Glomerular visceral epithelial cell (primary cell): Measurements from ENCODE around the gene ARRDC1.
"Not testable (repeated sequence)": the region's sequence is repeated elsewhere in the genome, so short reads cannot be mapped to it uniquely, and the experiment has no call there.

Experiments
- DNase-seq: peaks from one replicate; pipeline ENCODE4 v3.0.0-alpha.2; 2016; ENCODE audit errors: extremely low spot score

Gene ARRDC1

GRCh38 chr9:137586854-137587253 lies 18.6 kb upstream of the ARRDC1 start:
- DNase-seq: no peak

- no peak for DNase-seq
Measured at GRCh38 chr9:137588311-137588710, 17.2 kb upstream of the ARRDC1 start.

- no peak for DNase-seq
Measured at GRCh38 chr9:137588891-137589290, 16.6 kb upstream of the ARRDC1 start.

- DNase-seq: no peak
Measured at GRCh38 chr9:137589441-137590122, 15.9 kb upstream of the ARRDC1 start.

GRCh38 chr9:137590123-137590468 lies 15.4 kb upstream of the ARRDC1 start:
- DNase-seq: no peak

- DNase-seq: peak; percentile 93
Measured at GRCh38 chr9:137590469-137591383, 14.8 kb upstream of the ARRDC1 start, which contains the start of gene ZMYND19. TSS of gene ZMYND19 (minus strand) at chr9:137590512. CDS start at chr9:137590263, 249 bp downstream.

GRCh38 chr9:137592767-137593166 lies 12.7 kb upstream of the ARRDC1 start:
- no peak for DNase-seq

GRCh38 chr9:137593176-137593575 lies 12.3 kb upstream of the ARRDC1 start:
- no peak for DNase-seq

GRCh38 chr9:137596577-137596976 lies 8.9 kb upstream of the ARRDC1 start:
- DNase-seq: not testable (repeated sequence)

GRCh38 chr9:137598943-137599342 lies 6.5 kb upstream of the ARRDC1 start:
- DNase-seq: no peak

GRCh38 chr9:137602661-137603060 lies 2.8 kb upstream of the ARRDC1 start:
- DNase-seq: no peak

- DNase-seq: no peak
Measured at GRCh38 chr9:137603879-137604278, 1.6 kb upstream of the ARRDC1 start.

GRCh38 chr9:137604345-137605086 lies 970 bp upstream of the ARRDC1 start:
- DNase-seq: no peak

- peak; percentile 42 for DNase-seq
Measured at GRCh38 chr9:137606005-137606621, 627 bp downstream of the ARRDC1 start.

- DNase-seq: peak; percentile 16
Measured at GRCh38 chr9:137606734-137607138, 1.2 kb downstream of the ARRDC1 start.

GRCh38 chr9:137607141-137607857 lies 1.8 kb downstream of the ARRDC1 start:
- DNase-seq: peak; percentile 18

- no peak for DNase-seq
Measured at GRCh38 chr9:137610944-137611343, 5.5 kb downstream of the ARRDC1 start.

GRCh38 chr9:137611623-137612609 lies 6.4 kb downstream of the ARRDC1 start:
- DNase-seq: peak; percentile 96

GRCh38 chr9:137612741-137613142 lies 7.3 kb downstream of the ARRDC1 start:
- no peak for DNase-seq

- DNase-seq: no peak
Measured at GRCh38 chr9:137613259-137613658, 7.8 kb downstream of the ARRDC1 start.
